HEK293 (cell line): ENCODE data around the gene FUT9.

ENCODE experiments used
- PBX3 ChIP-seq: sonication (generic); formaldehyde crosslinking; IDR thresholded peaks from 2 replicates; pipeline ENCODE4 v1.8.1; 2022; ENCODE audit warnings: mild to moderate bottlenecking, moderate library complexity, missing genetic modification reagents
- YY1 ChIP-seq: fragments of 450-650 bp; formaldehyde crosslinking; IDR thresholded peaks from 2 replicates; pipeline ENCODE4 v1.5.1; 2018; ENCODE audit warnings: missing biosample characterization, missing genetic modification characterization
- ZBTB7A ChIP-seq: fragments of 450-650 bp; formaldehyde crosslinking; IDR thresholded peaks from 2 replicates; pipeline ENCODE4 v1.5.1; 2016; ENCODE audit warnings: low read depth, missing biosample characterization, missing genetic modification characterization
- ZFP3 ChIP-seq: fragments of 450-650 bp; formaldehyde crosslinking; IDR thresholded peaks from 2 replicates; pipeline ENCODE4 v1.5.1; 2016; ENCODE audit warnings: low read depth, missing biosample characterization, missing genetic modification characterization
- ZNF10 ChIP-seq: fragments of 450-650 bp; formaldehyde crosslinking; IDR thresholded peaks from 2 replicates; pipeline ENCODE4 v1.5.1; 2017; ENCODE audit warnings: missing biosample characterization, missing genetic modification characterization
- ZNF169 ChIP-seq: fragments of 450-650 bp; formaldehyde crosslinking; IDR thresholded peaks from 2 replicates; pipeline ENCODE4 v1.5.1; 2016; ENCODE audit warnings: missing biosample characterization, missing genetic modification characterization
- ZNF2 ChIP-seq: fragments of 450-650 bp; formaldehyde crosslinking; IDR thresholded peaks from 2 replicates; pipeline ENCODE4 v1.5.1; 2016; ENCODE audit warnings: missing biosample characterization, missing genetic modification characterization
- ZNF423 ChIP-seq: fragments of 450-650 bp; formaldehyde crosslinking; IDR thresholded peaks from 2 replicates; pipeline ENCODE4 v1.5.1; 2016; ENCODE audit warnings: missing biosample characterization, missing genetic modification characterization
- ZNF549 ChIP-seq: fragments of 450-650 bp; IDR thresholded peaks from 2 replicates; pipeline ENCODE4 v1.5.1; 2018; ENCODE audit warnings: missing biosample characterization, missing genetic modification characterization, mild to moderate bottlenecking, inconsistent platforms, moderate library complexity
- TF ChIP-seq, protein P1 (sequence below): fragments of 450-650 bp; formaldehyde crosslinking; IDR thresholded peaks from 2 replicates; pipeline ENCODE4 v1.5.1; 2016; ENCODE audit warnings: missing biosample characterization, missing genetic modification characterization
- TF ChIP-seq, protein P2 (sequence below): fragments of 450-650 bp; formaldehyde crosslinking; IDR thresholded peaks from 2 replicates; pipeline ENCODE4 v1.5.1; 2016; ENCODE audit warnings: missing biosample characterization, missing genetic modification characterization, low read depth
- TF ChIP-seq, protein P3 (sequence below): fragments of 450-650 bp; formaldehyde crosslinking; IDR thresholded peaks from 2 replicates; pipeline ENCODE4 v1.5.1; 2016; ENCODE audit warnings: missing biosample characterization, missing genetic modification characterization

DNA sequence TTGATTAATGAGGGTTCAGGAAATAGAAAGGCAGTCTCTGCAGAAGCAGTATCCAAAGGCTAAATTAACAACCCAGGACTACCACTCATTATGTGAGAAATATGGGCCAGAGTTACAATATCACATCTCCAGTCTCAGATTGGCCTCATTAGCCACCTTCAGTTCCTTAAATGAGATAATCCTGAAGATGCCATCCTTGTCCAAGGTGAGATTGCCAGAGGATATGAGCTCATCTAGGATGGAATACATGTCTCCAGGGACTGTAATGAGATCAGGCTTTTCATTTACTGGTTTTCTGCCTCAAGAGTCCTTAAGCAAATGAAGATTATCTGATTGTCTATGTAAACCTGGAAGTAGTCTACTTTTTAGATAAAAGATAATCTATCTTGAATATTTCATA, 196.3 kb downstream of the FUT9 start:
- no peak for TF ChIP-seq YY1 (tag by site-specific recombination)
- TF ChIP-seq, protein P1, sequence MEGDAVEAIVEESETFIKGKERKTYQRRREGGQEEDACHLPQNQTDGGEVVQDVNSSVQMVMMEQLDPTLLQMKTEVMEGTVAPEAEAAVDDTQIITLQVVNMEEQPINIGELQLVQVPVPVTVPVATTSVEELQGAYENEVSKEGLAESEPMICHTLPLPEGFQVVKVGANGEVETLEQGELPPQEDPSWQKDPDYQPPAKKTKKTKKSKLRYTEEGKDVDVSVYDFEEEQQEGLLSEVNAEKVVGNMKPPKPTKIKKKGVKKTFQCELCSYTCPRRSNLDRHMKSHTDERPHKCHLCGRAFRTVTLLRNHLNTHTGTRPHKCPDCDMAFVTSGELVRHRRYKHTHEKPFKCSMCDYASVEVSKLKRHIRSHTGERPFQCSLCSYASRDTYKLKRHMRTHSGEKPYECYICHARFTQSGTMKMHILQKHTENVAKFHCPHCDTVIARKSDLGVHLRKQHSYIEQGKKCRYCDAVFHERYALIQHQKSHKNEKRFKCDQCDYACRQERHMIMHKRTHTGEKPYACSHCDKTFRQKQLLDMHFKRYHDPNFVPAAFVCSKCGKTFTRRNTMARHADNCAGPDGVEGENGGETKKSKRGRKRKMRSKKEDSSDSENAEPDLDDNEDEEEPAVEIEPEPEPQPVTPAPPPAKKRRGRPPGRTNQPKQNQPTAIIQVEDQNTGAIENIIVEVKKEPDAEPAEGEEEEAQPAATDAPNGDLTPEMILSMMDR (tag by site-specific recombination): no peak
- TF ChIP-seq ZNF10 (tag by site-specific recombination): no peak
- TF ChIP-seq, protein P2, sequence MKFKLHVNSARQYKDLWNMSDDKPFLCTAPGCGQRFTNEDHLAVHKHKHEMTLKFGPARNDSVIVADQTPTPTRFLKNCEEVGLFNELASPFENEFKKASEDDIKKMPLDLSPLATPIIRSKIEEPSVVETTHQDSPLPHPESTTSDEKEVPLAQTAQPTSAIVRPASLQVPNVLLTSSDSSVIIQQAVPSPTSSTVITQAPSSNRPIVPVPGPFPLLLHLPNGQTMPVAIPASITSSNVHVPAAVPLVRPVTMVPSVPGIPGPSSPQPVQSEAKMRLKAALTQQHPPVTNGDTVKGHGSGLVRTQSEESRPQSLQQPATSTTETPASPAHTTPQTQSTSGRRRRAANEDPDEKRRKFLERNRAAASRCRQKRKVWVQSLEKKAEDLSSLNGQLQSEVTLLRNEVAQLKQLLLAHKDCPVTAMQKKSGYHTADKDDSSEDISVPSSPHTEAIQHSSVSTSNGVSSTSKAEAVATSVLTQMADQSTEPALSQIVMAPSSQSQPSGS: no peak
- TF ChIP-seq ZBTB7A (tag by site-specific recombination): no peak
- TF ChIP-seq, protein P3, sequence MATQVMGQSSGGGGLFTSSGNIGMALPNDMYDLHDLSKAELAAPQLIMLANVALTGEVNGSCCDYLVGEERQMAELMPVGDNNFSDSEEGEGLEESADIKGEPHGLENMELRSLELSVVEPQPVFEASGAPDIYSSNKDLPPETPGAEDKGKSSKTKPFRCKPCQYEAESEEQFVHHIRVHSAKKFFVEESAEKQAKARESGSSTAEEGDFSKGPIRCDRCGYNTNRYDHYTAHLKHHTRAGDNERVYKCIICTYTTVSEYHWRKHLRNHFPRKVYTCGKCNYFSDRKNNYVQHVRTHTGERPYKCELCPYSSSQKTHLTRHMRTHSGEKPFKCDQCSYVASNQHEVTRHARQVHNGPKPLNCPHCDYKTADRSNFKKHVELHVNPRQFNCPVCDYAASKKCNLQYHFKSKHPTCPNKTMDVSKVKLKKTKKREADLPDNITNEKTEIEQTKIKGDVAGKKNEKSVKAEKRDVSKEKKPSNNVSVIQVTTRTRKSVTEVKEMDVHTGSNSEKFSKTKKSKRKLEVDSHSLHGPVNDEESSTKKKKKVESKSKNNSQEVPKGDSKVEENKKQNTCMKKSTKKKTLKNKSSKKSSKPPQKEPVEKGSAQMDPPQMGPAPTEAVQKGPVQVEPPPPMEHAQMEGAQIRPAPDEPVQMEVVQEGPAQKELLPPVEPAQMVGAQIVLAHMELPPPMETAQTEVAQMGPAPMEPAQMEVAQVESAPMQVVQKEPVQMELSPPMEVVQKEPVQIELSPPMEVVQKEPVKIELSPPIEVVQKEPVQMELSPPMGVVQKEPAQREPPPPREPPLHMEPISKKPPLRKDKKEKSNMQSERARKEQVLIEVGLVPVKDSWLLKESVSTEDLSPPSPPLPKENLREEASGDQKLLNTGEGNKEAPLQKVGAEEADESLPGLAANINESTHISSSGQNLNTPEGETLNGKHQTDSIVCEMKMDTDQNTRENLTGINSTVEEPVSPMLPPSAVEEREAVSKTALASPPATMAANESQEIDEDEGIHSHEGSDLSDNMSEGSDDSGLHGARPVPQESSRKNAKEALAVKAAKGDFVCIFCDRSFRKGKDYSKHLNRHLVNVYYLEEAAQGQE (tag by site-specific recombination): no peak
- TF ChIP-seq ZNF423 (tag by site-specific recombination): no peak
- TF ChIP-seq PBX3 (CRISPR knock-in tag): no peak
- no peak for TF ChIP-seq ZFP3 (tag by site-specific recombination)
- TF ChIP-seq ZNF169 (tag by site-specific recombination): no peak
- TF ChIP-seq ZNF2 (tag by site-specific recombination): no peak
- no peak for TF ChIP-seq ZNF549 (tag by site-specific recombination)
